Esophagus squamous epithelium (tissue), 5 donors: Measurements from ENCODE around the gene KCNJ12. TPM values are rescaled to one million over a fixed set of nuclear protein-coding genes. Genes with fewer than 3 reads are reported as not detected.
A peak's percentile ranks its signal among the peaks of the same experiment; 100 is the strongest.

ENCODE experiments used
- DNase-seq: peaks from one replicate; lab custom pipeline; 2025; lab: John Stamatoyannopoulos, UW
- H3K27ac ChIP-seq, 4 donors: fragments of 200-600 bp; sonication (generic); one replicate each; pipeline ENCODE4 v1.5.1; 2016 to 2019; ENCODE audit warnings: mild to moderate bottlenecking in 1 of 4
- H3K27me3 ChIP-seq, 4 donors: fragments of 200-600 bp; sonication (generic); 1 replicate in 3 of 4; 2 replicates in 1 of 4; pipeline versions ENCODE4 v1.5.1 to v1.6.0; 2017 to 2021; ENCODE audit warnings: antibody characterized with exemption in 1 of 4
- H3K36me3 ChIP-seq, 3 donors: fragments of 200-600 bp; sonication (generic); one replicate each; pipeline ENCODE4 v1.5.1; 2016 to 2019
- H3K4me1 ChIP-seq, 3 donors: fragments of 200-600 bp; sonication (generic); one replicate each; pipeline ENCODE4 v1.5.1; 2017 to 2019
- H3K4me3 ChIP-seq, 4 donors: fragments of 200-600 bp; sonication (generic); 1 replicate in 3 of 4; 2 replicates in 1 of 4; pipeline ENCODE4 v1.5.1; 2016 to 2019; ENCODE audit warnings: mild to moderate bottlenecking in 2 of 4, moderate library complexity in 1 of 4
- H3K9me3 ChIP-seq, 3 donors: fragments of 200-600 bp; sonication (generic); one replicate each; pipeline ENCODE4 v1.5.1; 2016 to 2019
- POLR2A ChIP-seq, 4 donors: fragments of 450-650 bp; IDR thresholded peaks; one replicate each; pipeline ENCODE4 v1.6.1; 2017; ENCODE audit warnings: antibody characterized with exemption in 4 of 4, mild to moderate bottlenecking in 4 of 4, moderate library complexity in 3 of 4
- WGBS, 2 donors: methylation state at CpG; one replicate each; pipeline ENCODE4 v1.1.5; 2018; 5-methylcytosine and 5-hydroxymethylcytosine counted together
- intact Hi-C: fragments of 100-400 bp; cut with DNase I; formaldehyde crosslinking; loops from one replicate; pipeline ENCODE4 v1.15.0; 2022
- total RNA-seq, 4 donors: library from RNA; depleted of rRNA; stranded (reverse); fragments of >200 nt; gene quantifications; one replicate each; pipeline ENCODE4 v1.1.0, GENCODE V29; 2016
- TF ChIP-seq, protein P1 (sequence below), 6 experiments: fragments of 450-650 bp in 4 of 6; fragments of 200-600 bp in 2 of 6; sonication (generic) in 2 of 6; IDR thresholded peaks; one replicate each; pipeline ENCODE4 v1.5.1; 2016 to 2019; ENCODE audit warnings: antibody characterized with exemption in 6 of 6, mild to moderate bottlenecking in 4 of 6, moderate library complexity in 4 of 6
- donor health status: DM: yes; HTN: yes; CAD: no.

The KCNJ12 gene
- total RNA-seq, 4 donors from 2014 or later = 0.09 to 0.73 (median 0.38) TPM; not detected in 1

DNA sequence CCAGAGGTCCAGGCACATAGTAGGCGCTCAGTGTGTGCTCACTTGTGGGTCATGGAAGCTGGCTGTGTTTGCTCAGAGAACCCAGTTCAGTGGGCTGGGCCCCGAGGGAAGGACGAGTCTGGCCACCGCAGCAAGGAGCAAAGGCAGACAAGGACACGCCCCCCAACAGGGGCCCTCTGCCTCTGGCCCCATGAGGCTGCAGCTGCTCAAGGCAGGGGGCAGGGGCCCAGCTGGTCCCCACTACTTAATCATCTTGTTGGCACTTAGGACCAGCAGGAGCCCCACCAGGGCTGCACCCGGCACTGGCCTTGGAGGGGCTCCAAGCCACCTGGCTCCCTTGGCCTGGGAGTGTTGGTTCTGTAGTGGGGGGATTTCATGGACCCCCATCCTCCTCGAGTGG lies 16.1 kb downstream of the KCNJ12 start:
- no peaks in the 10 kb centered on the region for H3K9me3 ChIP-seq
- H3K4me1 ChIP-seq = peaks cover 0 to 5% (median 0%) of the 10 kb centered on the region in 3 donors
- WGBS, 2 donors = 42 to 54% methylated on average over 3 to 4 of the region's 7 CpGs
- no peaks in the 10 kb centered on the region for H3K36me3 ChIP-seq
- H3K4me3 ChIP-seq = no peak overlapping the region
- intact Hi-C loops = no loop called here
- peaks cover 0 to 5% (median 0%) of the 10 kb centered on the region in 4 donors for H3K27me3 ChIP-seq
- DNase-seq = no peak
- no peak overlapping the region for H3K27ac ChIP-seq
- no peak for TF ChIP-seq POLR2A (IDR thresholded peaks at IDR 0.05)
- TF ChIP-seq, protein P1, sequence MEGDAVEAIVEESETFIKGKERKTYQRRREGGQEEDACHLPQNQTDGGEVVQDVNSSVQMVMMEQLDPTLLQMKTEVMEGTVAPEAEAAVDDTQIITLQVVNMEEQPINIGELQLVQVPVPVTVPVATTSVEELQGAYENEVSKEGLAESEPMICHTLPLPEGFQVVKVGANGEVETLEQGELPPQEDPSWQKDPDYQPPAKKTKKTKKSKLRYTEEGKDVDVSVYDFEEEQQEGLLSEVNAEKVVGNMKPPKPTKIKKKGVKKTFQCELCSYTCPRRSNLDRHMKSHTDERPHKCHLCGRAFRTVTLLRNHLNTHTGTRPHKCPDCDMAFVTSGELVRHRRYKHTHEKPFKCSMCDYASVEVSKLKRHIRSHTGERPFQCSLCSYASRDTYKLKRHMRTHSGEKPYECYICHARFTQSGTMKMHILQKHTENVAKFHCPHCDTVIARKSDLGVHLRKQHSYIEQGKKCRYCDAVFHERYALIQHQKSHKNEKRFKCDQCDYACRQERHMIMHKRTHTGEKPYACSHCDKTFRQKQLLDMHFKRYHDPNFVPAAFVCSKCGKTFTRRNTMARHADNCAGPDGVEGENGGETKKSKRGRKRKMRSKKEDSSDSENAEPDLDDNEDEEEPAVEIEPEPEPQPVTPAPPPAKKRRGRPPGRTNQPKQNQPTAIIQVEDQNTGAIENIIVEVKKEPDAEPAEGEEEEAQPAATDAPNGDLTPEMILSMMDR (IDR thresholded peaks at IDR 0.05) = no peak

DNA sequence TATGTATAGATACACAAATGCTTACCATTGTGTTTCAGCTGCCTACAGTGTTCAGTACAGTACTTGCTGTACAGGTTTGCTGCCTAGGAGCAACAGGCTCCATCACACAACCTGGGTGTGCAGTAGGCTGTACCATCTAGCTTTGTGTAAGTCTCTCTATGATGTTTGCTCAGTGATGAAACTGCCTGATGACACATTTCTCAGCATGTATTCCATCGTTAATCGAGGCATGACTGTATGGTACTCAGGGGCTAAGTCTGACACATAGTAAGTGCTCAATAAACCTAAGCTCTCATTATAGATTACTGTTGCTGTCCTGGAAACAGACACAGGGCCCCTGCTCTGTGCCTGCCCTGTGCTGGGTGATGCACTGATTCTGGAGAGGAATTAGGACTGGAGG lies 18.1 kb downstream of the KCNJ12 start:
- TF ChIP-seq, protein P1 (IDR thresholded peaks at IDR 0.05) = no peak
- TF ChIP-seq POLR2A (IDR thresholded peaks at IDR 0.05) = no peak
- intact Hi-C loops = no loop called here
- H3K27ac ChIP-seq = no peak overlapping the region
- H3K4me1 ChIP-seq = peaks cover 0 to 8% (median 0%) of the 10 kb centered on the region in 3 donors
- WGBS, 2 donors = 50 to 76% methylated on average over 2 of the region's 2 CpGs
- no peaks in the 10 kb centered on the region for H3K27me3 ChIP-seq
- no peaks in the 10 kb centered on the region for H3K36me3 ChIP-seq
- no peak for DNase-seq
- H3K4me3 ChIP-seq = no peak overlapping the region
- H3K9me3 ChIP-seq = no peaks in the 10 kb centered on the region

DNA sequence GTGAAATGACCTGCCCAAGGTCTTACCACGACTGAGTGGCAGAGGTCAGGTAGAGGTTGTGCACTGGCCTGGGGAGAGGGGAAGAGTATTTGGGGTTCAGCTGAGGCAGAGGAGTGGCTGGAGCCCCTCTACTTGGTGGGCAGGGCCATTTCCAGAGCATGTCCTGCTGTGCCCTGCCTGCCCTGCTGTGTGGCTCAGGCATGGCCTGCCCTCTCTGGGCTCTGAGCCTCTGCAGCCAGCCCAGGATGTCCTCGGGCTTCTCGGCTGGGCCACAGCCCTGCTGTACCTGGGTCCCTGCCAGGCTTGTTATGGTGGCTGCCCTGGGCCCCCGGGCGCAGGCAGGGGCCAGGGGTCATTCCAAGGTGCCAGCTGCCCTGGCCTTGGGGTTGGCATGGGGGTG lies 19.6 kb downstream of the KCNJ12 start:
- Histone ChIP-seq H3K9me3 (no peaks in the 10 kb centered on the region), H3K27me3 (no peaks in the 10 kb centered on the region), H3K27ac (no peak overlapping the region), H3K4me1 (peaks cover 0 to 8% (median 0%) of the 10 kb centered on the region in 3 donors), H3K36me3 (no peaks in the 10 kb centered on the region), H3K4me3 (no peak overlapping the region)
- TF ChIP-seq, protein P1 (IDR thresholded peaks at IDR 0.05) = no peak
- TF ChIP-seq POLR2A (IDR thresholded peaks at IDR 0.05) = no peak
- intact Hi-C loops = no loop called here
- 85 to 88% methylated on average over 1 of the region's 5 CpGs for WGBS, 2 donors
- no peak for DNase-seq

DNA sequence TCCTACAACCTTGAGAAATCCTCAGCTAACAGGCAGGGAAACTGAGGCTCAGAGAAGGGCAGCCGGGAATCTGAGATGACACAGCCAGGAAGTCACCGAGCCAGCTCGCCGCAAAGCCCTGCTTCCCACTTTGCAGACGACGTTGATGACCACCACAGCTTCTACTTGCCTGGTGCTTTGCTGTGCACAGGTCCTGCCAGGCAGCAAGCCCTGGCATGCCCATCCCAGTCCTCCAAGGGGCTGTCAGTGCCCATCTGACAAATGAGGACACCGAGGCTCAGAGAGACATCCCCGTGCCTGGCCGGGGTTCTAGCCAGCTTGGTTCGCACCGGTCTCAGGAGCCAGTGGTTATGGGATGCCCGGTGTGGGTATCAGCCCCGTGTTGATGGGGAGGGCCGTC lies 20.1 kb downstream of the KCNJ12 start:
- no peak for DNase-seq
- TF ChIP-seq, protein P1 (IDR thresholded peaks at IDR 0.05) = no peak
- no peak for TF ChIP-seq POLR2A (IDR thresholded peaks at IDR 0.05)
- Histone ChIP-seq H3K27ac (peak overlapping the region in 1 of 4 donors; percentile 78), H3K4me1 (peaks cover 0 to 8% (median 0%) of the 10 kb centered on the region in 3 donors), H3K4me3 (no peak overlapping the region), H3K27me3 (no peaks in the 10 kb centered on the region), H3K36me3 (no peaks in the 10 kb centered on the region), H3K9me3 (no peaks in the 10 kb centered on the region)
- intact Hi-C loops = no loop called here
- WGBS, 2 donors = no CpG with 5 or more reads among the region's 14 CpGs

DNA sequence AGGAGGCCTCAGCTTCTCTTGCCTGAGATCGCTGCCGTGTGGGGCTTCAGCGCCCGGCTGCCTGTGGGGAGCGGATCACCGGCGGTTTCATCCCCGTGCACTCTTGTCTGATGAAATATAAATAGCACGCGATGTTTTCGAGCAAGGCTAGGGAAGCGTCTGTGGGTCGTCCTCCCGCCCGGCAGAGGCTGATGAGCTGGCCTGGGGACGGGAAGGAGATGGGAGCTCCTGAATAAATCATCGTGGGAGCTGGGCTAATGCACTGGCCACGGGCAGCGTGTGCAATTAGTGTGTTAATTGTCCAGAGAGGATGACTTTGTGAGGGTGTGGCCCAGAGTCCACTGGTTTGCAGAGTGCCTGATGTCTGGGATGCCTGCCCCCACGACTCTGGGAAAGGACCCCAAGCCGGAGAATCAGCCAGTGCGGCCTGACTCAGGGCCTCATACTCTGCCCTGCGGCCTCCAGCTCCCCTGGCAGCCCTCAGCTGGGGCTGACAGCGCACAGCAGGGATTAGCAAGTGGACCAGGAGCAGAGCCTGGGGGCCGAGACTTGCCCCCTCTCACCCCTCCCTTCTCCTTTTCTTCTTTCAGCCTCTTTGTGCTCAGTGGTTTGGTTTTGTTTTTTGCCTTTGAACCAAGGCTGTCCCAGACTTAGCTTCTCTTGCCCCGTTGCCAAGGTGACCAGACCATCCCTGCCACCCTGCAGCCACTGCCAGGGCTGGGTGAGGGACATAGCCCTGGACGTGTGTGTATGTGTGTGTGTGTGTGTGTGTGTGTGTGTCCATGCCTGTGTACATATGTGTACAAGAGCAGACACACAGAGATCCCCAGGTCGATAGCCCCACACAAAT lies 21.4 kb downstream of the KCNJ12 start:
- Histone ChIP-seq H3K4me1 (peaks cover 0 to 15% (median 2%) of the 10 kb centered on the region in 3 donors), H3K9me3 (no peaks in the 10 kb centered on the region), H3K27ac (peak overlapping the region in 2 of 4 donors; percentile 52 to 78), H3K27me3 (no peaks in the 10 kb centered on the region), H3K36me3 (no peaks in the 10 kb centered on the region), H3K4me3 (no peak overlapping the region)
- 68 to 70% methylated on average over 20 to 22 of the region's 28 CpGs for WGBS, 2 donors
- TF ChIP-seq, protein P1 (IDR thresholded peaks at IDR 0.05) = no peak
- TF ChIP-seq POLR2A (IDR thresholded peaks at IDR 0.05) = no peak
- intact Hi-C loops = no loop called here
- no peak for DNase-seq
